LNCaP clone FGC (cell line): ENCODE data around the gene GNG12.

ENCODE experiments used
- DNase-seq: peaks from one replicate; pipeline ENCODE4 v3.0.0-alpha.2; 2011; ENCODE audit warnings: low read depth
- H3K4me3 ChIP-seq: 2 replicates; pipeline ENCODE4 v1.5.1; 2011; ENCODE audit warnings: mild to moderate bottlenecking, low read depth, low read length, control low read depth
- CTCF ChIP-seq: IDR thresholded peaks from 2 replicates; pipeline ENCODE4 v1.5.1; 2012; ENCODE audit warnings: mild to moderate bottlenecking; ENCODE audit not compliant: control insufficient read depth, insufficient read depth; ENCODE audit errors: extremely low read depth

The GNG12 gene

GRCh38 chr1:67684526-67685066, 148.7 kb downstream of the GNG12 start:
- DNase-seq = no peak
- TF ChIP-seq CTCF = no peak
- H3K4me3 ChIP-seq = peak overlapping the region; percentile 30; the same call in 1 of the 2 replicates

- no peak overlapping the region for H3K4me3 ChIP-seq
- no peak for TF ChIP-seq CTCF
- no peak for DNase-seq
Observed at GRCh38 chr1:67683766-67684525, 149.3 kb downstream of the GNG12 start.

- no peak for DNase-seq
- H3K4me3 ChIP-seq = no peak overlapping the region
- TF ChIP-seq CTCF = no peak
Observed at GRCh38 chr1:67683316-67683715, 150.0 kb downstream of the GNG12 start.

- H3K4me3 ChIP-seq = no peak overlapping the region
- TF ChIP-seq CTCF = no peak
- DNase-seq = no peak
Observed at GRCh38 chr1:67682659-67683197, 150.5 kb downstream of the GNG12 start.

- no peak overlapping the region for H3K4me3 ChIP-seq
- DNase-seq = no peak
- no peak for TF ChIP-seq CTCF
Observed at GRCh38 chr1:67680486-67680885, 152.8 kb downstream of the GNG12 start.

GRCh38 chr1:67679691-67680090, 153.6 kb downstream of the GNG12 start:
- DNase-seq = no peak
- no peak overlapping the region for H3K4me3 ChIP-seq
- TF ChIP-seq CTCF = no peak

GRCh38 chr1:67677930-67678329, 155.3 kb downstream of the GNG12 start:
- TF ChIP-seq CTCF = no peak
- no peak overlapping the region for H3K4me3 ChIP-seq
- no peak for DNase-seq
